ENCODE measurements around the gene RALGAPA2.

RALGAPA2 gene

DNA sequence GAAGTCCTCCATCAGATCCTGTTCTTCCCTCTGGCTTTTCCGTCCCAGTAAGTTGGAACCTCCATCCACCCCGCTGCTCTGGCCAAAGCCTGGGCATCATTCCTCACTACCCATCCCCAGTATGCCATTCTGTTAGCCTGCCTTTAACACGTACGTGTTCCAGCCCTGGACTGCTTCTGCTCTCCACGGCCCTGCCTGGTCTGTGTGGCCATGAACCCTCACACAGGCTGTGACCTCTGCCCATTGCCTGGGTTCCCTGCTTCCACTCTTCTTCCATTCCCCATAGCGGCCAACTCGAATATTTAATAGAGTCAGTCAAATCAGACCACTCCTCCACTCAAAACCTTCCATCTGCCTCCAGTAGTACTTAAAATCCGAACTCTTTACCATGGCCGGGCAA lies 29.4 kb downstream of the RALGAPA2 start:
- DNase-seq = no peak

DNA sequence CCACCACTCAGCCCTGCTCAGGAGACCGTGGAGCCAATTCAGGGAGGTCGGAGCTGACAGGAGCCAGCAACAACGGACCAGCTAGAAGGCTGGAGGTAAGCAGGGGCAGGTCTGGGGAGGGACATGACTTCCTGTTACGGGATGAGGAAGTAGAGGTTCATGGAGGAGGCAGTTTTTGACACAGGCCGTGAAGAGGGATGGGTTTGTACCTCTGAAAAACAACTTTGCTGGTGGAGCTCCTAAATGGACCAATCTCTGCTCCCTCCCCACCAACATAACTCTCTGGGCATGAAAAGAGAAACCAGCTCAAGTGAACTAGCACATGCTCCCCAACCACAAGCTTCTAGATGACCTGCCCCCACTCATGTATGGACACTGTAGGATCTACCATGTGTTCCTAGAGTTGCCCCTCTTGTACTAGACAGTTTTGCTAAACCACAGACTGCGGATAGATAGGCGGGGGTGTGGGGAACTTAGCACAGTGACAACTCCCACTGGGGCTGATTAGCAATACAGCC lies 31.4 kb downstream of the RALGAPA2 start:
- DNase-seq = no peak

DNA sequence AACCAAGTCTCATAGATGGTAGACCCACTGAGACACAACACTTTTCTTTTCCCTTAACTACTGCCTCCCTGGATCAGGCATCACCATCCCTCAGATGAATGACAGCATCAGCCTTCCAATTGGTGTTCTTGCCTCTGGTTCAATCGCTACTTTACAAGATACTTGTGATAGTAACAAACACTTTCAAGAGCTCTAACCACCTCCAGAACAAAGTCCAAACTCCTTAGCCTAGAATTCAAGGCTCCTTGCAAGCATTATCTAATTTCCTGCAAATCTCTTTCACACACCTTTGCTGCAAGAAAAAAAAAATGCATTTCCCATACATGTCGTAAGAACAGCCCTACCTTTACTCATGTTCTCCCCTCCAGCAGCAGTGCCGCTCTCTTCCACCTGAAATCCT lies 33.1 kb downstream of the RALGAPA2 start:
- no peak for DNase-seq

DNA sequence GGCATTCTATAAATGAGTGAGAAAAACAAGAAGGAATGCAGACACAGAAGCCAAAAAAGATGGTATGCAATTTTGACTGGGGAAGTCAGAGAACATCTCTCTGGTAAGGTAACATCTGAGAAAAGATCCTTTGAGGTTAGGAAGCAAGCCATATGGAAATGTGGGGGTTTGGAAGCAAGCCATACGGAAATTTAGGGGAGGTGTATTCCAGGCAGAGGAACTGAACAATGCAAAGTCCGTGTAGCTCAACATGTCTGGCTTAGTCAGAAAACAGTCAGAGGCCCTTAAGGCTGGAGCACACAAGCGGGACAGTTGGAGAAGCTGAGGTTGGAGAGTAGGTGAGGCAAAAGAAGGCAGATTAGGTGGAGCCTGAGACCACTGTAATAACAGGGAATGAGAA lies 35.3 kb downstream of the RALGAPA2 start:
- no peak for DNase-seq

DNA sequence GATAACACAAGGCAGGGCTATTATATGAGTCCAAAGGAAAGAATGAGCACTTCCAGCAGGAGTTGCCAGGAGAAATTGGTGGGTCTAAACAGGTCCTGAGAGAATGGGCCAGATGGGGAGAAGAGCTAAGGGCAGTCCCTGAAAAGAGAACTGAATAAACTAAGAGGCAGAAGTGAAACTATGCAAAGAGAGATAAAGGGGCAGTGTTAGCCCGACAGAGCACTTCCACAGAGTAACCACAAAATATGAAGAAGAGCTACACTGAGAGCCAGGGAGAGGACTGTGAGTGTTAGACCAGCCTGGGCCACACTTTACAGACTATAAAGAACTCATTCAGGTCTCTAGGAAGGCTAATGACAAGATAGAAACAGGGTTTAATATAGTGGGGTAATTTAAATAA lies 43.8 kb downstream of the RALGAPA2 start:
- DNase-seq = no peak

DNA sequence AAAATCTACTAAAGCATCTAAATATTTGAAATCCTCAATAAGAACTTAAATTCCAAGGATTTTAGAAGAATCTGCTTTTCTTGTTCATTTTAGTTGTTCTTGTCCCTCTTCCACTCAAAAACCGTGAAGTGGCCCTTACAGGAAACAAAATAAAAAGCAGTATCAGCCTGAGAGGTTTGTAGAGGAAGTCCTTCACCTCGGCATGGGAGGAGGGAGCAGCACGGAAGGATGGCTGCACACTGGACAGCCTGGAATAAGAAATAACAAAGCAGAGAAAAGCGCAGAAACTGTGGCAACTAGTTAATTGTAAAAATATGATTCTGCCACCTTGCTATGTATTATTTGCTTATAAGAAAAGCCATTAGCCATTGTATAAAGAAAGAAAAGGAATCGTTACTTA lies 46.1 kb downstream of the RALGAPA2 start:
- no peak for DNase-seq

DNA sequence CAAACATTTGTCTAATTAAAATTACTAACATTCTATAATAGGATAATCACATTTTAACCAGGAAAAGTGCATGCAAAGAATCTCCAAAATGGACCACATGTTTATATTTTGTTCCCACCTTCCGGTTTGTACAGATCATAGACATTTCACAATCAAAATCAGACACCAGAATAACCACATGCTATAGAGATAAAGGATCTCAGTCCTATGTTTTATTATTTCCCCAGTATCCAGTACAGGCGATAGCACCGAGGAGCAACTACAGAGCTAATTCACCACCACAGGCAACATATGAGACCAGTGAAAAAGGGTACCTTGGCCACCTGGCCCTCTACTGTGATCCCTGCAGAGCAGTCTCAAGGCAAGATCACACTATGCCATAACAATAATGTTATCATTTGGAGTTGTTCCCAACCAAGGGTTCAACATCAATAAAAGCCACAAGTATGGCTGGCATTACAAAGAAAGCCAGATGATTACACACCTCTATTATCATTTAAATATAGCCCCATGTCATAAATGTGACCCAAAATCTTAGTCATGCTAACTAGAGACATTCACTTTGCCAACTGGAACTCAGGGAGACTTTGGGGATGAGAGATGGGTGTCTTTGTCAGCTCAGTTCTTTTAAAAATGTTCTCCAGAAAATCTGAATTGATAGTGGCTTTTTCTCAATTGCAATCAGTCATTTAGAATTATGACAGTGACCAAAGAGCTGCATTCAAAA lies 46.7 kb downstream of the RALGAPA2 start:
- DNase-seq = no peak

DNA sequence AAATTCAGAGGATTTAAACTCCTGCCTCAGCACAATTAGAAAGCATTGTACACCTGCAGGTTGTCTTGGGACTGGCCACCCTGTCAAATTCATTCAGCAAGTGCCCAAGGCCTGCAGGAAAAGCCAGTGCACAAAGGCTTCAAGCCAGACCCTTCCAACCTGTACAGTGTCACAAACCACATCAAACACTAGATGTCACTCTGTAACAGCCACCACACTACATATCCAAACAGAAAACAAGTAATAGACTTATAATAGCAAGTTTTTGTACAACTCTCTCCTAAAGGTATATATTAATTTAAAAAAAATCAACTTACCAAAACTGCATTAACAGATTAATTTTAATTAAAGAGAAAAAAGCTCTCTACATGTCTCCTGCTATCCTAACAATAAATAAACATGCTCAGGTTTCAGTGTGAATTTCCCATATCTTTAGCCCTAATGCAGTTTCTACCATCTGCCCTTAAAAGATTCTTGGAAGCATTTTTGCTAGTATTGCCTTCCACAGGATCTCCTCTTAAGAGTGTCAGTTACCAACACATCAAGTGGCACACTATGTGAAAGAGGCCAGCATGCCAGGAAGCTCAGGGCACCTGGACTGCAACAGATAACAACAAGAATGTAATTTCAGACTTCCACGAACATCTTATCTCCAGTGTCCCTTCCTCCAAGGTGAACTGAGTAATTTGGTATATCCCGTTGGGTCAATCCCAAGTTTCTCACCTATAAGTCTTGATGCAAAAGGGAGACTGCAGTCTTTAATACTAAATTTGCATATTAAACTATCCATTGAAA lies 47.5 kb downstream of the RALGAPA2 start:
- peak; percentile 56 for DNase-seq

DNA sequence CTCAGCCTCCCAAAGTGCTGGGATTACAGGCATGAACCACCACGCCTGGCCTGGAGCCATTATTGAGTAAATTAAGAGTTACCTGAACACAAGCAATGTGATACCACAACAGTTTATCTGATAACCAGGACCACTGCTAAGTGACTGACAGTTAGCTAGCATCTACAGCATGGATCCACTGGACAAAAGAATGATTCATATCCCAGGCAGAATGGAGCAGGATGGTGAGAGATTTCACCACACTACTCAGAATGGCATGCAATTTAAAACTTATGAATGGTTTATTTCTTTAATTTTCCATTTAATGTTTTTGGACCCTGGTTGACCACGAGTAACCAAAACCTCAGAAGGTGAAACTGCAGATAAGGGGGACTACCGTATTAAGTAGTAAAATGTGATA lies 48.6 kb downstream of the RALGAPA2 start:
- no peak for DNase-seq

DNA sequence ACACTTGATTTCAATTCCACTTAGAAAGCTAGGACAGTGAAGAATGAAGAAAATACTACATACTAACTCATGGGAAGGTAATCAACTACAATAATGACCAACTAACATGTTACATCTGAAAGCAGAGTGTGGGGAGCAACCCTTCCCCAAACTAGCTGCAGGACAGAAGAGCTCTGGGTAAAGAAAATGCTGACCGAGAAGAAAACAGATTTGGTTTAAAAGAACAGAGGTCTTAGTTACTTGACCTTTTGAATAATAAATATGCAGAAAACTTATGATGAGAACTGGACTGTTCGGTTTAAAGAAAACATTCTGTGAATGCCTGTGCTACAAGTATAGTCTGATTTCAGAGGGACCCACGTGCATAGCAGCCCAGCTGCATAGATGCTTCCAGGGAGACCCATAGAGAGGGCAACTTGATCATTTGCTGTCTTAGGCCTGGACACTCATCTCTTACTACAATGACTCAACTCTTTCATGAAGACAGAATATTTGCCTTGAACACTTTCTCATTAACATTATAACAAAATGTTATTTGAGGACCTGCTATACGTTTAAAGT lies 53.5 kb downstream of the RALGAPA2 start:
- no peak for DNase-seq

DNA sequence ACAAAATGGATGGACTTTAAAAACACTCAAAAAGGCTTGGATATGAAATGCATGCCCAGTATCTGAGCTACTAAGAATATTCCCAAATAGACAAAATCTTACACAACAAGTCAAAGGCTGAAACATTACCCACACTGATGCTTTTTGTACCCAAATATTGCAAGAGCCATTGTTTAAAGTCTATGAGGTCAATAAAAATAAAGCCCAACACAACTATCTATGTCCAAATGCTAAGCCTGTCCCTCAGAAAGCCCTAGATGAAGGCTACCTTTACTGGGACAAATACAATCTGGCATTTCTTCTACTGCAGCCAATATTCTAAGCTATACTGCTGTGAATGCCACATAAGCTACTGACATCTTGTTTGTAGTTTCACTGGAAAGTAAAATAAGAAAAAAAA lies 54.3 kb downstream of the RALGAPA2 start:
- DNase-seq = no peak

DNA sequence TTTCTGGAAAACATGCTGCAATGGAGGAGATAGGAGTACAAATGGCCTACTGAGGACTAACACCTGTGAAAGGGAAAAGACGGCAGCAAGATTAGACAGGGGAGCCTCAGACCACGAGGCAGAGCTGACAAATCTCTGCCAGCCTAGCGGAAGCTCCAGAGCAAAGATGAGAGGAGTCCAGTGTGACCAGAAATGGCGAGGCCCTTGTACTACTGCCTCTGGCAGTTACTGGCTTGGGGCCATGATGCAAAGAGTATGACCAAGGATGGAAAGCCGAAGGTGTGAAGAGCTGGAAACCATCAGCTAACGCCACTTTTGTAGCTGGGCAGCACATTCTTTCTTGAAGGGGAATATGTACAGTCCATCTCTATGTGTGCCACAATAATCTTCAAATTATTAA lies 55.4 kb downstream of the RALGAPA2 start:
- DNase-seq = no peak

DNA sequence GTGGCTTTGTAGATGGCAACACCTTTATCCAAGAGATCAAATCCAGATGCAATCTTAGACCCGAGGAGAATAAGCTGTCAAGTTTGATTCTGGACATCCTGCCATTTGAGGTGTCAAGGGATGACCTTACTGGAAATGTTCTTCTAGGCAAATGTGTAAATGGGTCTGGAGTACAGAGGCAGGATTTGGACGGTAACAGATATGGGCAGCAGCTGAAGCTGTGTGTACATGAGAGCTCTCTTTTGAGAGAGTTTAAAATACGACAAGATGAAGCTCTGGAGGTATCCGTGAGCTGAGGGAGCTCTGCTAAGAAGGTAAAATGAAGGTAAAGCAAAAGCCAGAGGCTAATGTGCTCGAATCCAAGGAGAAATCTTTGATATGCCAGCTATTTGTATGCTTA lies 56.6 kb downstream of the RALGAPA2 start:
- DNase-seq = no peak

DNA sequence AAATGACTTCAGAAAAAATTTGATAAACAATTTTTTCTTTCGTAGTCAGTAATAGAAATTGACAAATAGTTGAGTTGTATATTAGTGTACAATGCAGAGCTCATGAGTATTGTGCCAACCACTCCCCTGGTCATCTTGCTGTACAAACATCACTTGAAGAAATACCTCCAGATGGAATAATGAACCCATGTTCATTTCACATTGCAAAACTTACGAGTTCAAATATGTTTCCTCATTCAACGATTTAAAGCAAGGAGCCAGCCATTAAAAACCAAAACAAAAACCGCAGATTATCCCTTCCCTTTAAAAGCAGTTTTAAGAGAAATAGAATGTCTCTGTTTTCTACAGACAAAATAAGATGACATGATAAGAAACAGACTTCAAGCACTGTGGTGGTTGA lies 62.5 kb downstream of the RALGAPA2 start:
- no peak for DNase-seq

DNA sequence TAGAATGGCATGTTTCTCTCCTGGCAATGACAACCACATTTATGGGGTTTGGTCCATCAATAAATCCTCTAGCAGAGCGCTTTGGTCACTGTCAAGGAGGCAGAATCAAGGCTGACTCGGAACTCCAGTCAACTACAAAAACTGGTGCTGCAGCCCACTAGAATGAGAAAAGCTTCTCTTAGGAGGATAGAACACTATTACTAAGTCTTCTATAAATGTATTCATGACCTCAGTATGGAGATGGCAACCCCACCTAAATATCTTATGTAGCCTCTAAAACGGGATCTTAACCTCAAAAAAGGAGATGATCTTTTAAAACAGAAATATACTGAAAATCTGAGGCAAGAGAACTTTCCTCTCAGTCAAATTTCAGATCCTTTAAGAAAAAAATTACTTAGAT lies 68.5 kb downstream of the RALGAPA2 start:
- DNase-seq = no peak

DNA sequence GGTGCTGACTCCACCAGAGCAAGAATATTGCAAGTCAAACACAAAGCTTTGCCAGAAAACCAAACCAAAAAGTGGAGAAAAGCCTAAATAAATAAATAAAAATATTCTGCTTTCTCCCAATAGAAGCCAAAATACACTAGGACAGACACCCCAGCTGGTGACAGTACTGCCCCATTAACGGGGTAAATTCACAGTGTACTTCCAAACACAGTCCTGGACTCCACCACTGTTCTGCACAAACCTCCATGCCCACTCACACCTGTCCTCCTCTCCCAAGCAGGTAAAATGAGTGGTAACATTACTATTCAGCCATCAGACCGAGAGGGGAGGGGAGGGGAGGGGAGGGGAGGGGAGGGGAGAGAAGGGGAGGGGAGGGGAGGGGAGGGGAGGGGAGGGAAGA lies 70.7 kb downstream of the RALGAPA2 start:
- DNase-seq = no peak

DNA sequence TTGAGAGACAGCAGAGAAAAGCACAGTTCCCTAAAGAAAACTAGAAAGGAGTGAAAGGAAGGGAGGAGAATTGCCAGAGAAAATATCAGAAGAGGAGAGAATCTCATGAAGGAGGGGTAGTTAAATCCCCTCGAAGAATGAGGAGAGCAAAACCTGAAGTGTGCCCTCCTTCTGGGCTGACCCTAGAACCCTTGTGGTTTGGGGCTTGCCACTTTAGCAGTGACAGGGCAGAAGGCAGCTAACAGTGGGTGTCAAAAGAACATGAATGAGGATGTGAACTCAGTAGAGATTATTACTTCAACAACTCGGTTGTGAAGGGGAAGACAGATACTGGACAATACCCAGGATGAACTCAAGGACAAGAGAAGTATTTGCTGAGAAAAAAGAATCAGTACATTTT lies 73.6 kb downstream of the RALGAPA2 start:
- DNase-seq = no peak

DNA sequence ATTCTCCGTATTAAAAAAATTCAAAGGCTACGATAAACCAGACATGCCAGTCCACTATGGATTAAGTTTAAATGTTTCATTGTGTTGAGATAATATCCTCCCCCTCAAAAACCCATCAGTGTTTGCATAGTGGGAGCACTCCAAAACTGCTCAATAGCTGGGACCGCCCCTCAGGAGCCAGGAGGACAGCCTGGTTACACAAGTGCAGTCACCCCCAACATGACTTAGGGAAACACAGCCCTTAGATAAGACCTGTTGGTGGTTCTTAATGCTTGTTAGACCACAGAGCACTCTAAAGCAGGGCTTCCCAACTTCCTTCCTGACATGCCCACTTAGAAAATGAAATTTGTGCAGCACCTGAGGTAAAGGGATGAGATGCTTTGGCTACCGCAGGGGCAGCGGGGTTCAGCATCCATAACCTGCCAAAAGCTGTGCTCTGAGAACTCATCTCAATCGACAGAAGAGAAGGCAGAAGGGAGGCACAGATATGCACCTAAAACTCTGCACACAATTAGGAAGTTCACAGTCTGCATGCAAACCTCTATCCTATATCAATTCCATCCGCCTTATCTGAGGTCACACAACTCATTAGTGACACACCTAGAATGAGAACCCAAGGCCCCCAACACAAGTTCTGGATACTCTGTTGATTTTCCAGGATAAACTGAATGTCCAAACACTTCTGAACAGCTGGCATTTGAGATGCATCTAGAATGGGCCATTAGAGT lies 74.3 kb downstream of the RALGAPA2 start:
- DNase-seq = no peak

DNA sequence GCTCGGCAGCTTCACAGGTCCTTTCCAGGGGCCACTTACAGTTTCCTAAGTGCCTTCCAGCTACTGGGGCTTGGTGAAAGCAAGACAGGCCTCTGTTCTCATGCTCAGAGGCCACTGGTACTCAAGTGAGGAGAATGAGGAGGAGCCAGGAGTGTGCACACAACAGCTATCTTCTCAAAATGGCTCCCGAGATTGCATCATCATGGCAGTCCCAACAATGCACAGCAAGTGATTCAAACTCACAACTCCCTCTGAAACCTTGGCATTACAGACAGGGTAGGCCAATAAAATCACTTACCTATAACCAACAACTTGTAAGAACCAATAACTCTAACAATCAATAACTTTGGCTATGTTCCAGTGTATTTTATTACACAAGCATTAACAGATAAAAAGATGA lies 77.4 kb downstream of the RALGAPA2 start:
- DNase-seq = no peak

DNA sequence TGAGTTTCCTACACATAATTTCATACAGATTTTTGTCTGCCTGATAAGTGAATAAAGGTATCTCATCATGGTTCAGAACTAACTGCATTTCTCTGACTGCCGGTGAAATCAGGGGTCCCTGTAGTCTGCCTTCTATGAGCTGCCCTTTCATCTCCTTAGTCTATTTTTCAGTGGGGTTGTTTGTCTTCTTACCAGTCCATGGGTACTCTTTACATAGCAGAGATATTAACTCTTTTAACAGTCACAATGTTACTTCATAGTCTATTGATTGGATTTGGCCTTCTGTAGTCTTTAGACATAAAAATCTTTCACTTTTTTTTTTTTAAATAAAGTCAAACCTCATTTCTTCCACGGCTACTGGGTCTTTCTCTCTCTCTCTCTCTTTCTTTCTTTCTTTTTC lies 79.8 kb downstream of the RALGAPA2 start:
- no peak for DNase-seq

DNA sequence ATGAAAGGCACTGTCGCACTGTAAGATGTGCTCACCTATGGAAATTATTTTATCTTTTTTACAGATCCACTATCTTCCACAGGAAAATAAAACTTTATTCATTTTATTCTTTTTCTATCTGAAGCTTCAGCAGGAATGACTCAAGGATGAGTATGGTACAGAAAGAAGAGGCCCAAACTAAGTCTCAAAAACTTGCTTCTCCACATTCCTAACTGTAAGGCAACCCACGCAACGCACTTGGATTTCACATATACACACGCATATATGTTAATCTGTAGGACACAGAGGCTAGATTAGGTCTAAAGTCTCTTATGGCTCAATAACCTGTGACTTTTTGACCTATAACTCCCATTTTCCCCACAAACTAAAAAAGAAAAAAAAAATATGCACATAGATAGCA lies 81.9 kb downstream of the RALGAPA2 start:
- DNase-seq = no peak

DNA sequence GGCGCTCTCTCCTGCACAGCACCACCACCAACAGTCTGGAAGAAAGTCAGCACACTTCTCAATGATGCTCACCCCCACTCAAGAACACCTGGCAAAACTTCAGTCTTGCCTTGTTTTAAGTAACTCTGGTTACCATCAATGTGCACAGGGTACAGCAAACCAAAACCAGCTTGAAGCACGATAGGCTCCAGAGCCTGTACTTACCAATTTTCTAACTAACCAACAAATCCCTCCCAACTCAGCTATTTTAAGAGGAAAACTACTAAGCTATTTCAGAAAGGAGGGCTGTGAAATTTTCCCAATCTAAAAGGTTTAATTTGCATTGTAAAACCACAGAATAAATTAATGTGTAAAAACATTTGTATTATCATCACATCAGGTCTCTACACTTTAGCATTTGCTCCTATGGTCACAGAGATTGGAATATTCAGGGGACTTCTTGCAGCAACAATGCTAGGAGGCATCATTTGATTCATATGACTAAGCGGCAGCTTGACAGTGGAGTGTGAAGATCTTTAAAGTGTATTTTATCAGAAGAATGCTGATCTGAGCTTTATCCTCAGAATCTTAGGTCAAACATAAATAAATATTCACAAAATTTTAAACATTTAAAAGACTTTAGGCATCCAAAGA lies 82.8 kb downstream of the RALGAPA2 start:
- DNase-seq = no peak

DNA sequence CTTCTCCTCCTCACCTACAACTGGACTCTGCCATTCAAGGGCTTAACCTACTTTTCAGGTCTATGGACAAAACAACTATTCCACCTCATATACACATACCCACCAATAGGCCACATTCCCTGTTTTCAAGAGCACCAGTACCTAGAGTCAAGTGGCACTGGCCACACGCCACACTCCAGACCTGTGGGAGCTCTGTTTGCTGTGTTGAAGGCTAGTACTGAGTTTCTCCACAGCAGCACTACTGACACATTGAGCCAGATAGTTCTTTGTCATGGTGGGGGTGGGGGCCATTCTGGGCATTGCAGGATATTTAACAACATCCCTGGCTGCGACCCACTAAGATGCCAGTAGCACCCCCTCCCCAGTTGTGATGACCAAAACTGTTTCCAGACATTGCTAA lies 84.1 kb downstream of the RALGAPA2 start:
- no peak for DNase-seq

Data from retina (tissue), 1 donor.